Sigmoid colon (tissue), 7 donors: ENCODE results near the gene KIF5C. TPM values are rescaled to one million over a fixed set of nuclear protein-coding genes. Genes with fewer than 3 reads are reported as not detected.

Source experiments
- DNase-seq: peaks from one replicate; pipeline ENCODE4 v3.0.0-alpha.2; 2019
- H3K27ac ChIP-seq, 4 donors: fragments of 200-600 bp; sonication (generic); one replicate each; pipeline ENCODE4 v1.5.1; 2016 to 2019; ENCODE audit warnings: mild to moderate bottlenecking in 1 of 4
- H3K27me3 ChIP-seq, 3 donors: fragments of 200-600 bp; sonication (generic); one replicate each; pipeline ENCODE4 v1.5.1; 2019; ENCODE audit warnings: mild to moderate bottlenecking in 1 of 3
- H3K36me3 ChIP-seq, 4 donors: fragments of 200-600 bp; sonication (generic); one replicate each; pipeline ENCODE4 v1.5.1; 2016 to 2019
- H3K4me1 ChIP-seq, 4 donors: fragments of 200-600 bp; sonication (generic); one replicate each; pipeline ENCODE4 v1.5.1; 2017 to 2019
- H3K4me3 ChIP-seq, 4 donors: fragments of 200-600 bp; sonication (generic); one replicate each; pipeline ENCODE4 v1.5.1; 2017 to 2019; ENCODE audit warnings: mild to moderate bottlenecking in 2 of 4, moderate library complexity in 1 of 4
- H3K9me3 ChIP-seq, 4 donors: fragments of 200-600 bp in 3 of 4; sonication (generic) in 3 of 4; one replicate each; pipeline versions ENCODE4 v1.5.1 to v1.6.1; 2013 to 2019
- EP300 ChIP-seq, 4 donors: sonication (generic); formaldehyde crosslinking; IDR thresholded peaks; one replicate each; pipeline ENCODE4 v1.6.1; 2017; ENCODE audit warnings: antibody characterized with exemption in 4 of 4
- POLR2A ChIP-seq, 2 donors: fragments of 450-650 bp; IDR thresholded peaks; one replicate each; pipeline ENCODE4 v1.6.1; 2016; ENCODE audit warnings: antibody characterized with exemption in 2 of 2, mild to moderate bottlenecking in 2 of 2, moderate library complexity in 2 of 2
- POLR2AphosphoS5 ChIP-seq, 4 donors: sonication (generic); formaldehyde crosslinking; IDR thresholded peaks; one replicate each; pipeline ENCODE4 v1.6.1; 2017; ENCODE audit warnings: antibody characterized with exemption in 4 of 4
- WGBS, 2 donors: extraction: QIAGEN DNeasy Blood & Tissue Kit; methylation state at CpG; one replicate each; pipeline ENCODE4 v1.1.7; 2013; 5-methylcytosine and 5-hydroxymethylcytosine counted together
- intact Hi-C: fragments of 100-400 bp; cut with DNase I; formaldehyde crosslinking; loops from one replicate; pipeline ENCODE4 v1.15.1; 2023
- polyA plus RNA-seq, 3 donors: library from polyadenylated mRNA; stranded (reverse); fragments of 200-250 nt; gene quantifications; one replicate each; pipeline ENCODE4 v1.2.3, GENCODE V29; 2013
- total RNA-seq, 4 donors: library from RNA; depleted of rRNA; stranded (reverse); fragments of >200 nt; gene quantifications; one replicate each; pipeline ENCODE4 v1.1.0, GENCODE V29; 2016
- TF ChIP-seq, protein P1 (sequence below), 4 experiments: fragments of 450-650 bp in 3 of 4; fragments of 200-600 bp in 1 of 4; IDR thresholded peaks; one replicate each; pipeline ENCODE4 v1.5.1; 2016 to 2019; ENCODE audit warnings: antibody characterized with exemption in 4 of 4, mild to moderate bottlenecking in 3 of 4, moderate library complexity in 2 of 4
- donor health status: healthy with polysubstance abuse.
- donor health status: Bipolar disorder and iron deficiency.
- donor health status: healthy.

KIF5C gene
- total and polyA plus RNA-seq, 7 donors, result 0.23 to 11.1 (median 7.3) TPM

DNA sequence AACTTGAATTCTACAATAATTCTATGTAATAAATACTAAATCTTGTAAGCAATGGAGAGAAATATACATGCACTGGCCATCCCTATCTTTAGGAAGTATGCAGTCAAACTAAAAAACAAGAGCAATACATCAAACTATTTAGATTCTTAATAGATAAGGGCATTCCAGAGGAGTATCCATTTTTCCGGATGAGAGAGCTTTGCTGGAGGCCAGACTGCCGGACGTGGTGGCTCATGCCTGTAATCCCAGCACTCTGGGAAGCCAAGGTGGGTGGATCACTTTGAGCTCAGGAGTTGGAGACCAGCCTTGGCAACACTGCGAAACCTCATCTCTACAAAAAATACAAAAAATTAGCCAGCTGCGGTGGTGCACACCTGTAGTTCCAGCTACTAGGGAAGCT, 60.8 kb downstream of the KIF5C start:
- TF ChIP-seq, protein P1, sequence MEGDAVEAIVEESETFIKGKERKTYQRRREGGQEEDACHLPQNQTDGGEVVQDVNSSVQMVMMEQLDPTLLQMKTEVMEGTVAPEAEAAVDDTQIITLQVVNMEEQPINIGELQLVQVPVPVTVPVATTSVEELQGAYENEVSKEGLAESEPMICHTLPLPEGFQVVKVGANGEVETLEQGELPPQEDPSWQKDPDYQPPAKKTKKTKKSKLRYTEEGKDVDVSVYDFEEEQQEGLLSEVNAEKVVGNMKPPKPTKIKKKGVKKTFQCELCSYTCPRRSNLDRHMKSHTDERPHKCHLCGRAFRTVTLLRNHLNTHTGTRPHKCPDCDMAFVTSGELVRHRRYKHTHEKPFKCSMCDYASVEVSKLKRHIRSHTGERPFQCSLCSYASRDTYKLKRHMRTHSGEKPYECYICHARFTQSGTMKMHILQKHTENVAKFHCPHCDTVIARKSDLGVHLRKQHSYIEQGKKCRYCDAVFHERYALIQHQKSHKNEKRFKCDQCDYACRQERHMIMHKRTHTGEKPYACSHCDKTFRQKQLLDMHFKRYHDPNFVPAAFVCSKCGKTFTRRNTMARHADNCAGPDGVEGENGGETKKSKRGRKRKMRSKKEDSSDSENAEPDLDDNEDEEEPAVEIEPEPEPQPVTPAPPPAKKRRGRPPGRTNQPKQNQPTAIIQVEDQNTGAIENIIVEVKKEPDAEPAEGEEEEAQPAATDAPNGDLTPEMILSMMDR (IDR thresholded peaks at IDR 0.05), result no peak
- TF ChIP-seq POLR2A (IDR thresholded peaks at IDR 0.05), result no peak
- no peak for TF ChIP-seq EP300 (IDR thresholded peaks at IDR 0.05)
- TF ChIP-seq POLR2AphosphoS5 (IDR thresholded peaks at IDR 0.05), result no peak
- no peak for DNase-seq
- H3K27ac ChIP-seq, result no peak overlapping the region
- H3K4me1 ChIP-seq, result no peaks in the 10 kb centered on the region
- H3K4me3 ChIP-seq, result no peak overlapping the region
- H3K9me3 ChIP-seq, result no peaks in the 10 kb centered on the region
- no peaks in the 10 kb centered on the region for H3K27me3 ChIP-seq
- intact Hi-C loops, result no loop called here
- 72 to 83% methylated on average over 5 of the region's 5 CpGs for WGBS, 2 donors
- H3K36me3 ChIP-seq, result no peaks in the 10 kb centered on the region

DNA sequence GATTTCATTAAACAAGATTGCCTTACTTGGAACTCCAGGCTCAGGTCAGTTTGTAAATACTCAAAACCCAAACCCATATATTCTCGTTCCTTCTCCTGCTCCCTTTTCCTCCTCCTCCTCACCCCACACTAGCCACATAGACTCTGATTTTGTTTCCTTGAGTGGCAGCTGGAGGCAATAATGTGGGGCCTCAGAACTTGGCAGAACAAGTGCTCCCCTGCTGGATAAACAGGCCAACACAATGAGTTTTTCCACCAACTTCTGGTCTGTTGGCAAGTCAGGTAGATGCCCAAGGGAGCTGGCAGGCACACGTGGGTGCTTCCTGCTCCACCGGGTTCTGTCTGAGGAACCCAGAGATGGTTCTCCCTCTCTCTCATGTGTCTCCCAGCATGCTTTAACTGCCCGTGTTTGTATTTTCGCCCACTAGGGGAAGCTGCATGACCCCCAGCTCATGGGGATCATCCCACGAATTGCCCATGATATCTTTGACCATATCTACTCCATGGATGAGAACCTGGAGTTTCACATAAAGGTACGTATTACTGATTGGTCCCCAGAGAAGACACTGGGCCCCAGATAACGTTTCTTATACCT, 61.9 kb downstream of the KIF5C start:
- H3K4me1 ChIP-seq, result no peaks in the 10 kb centered on the region
- TF ChIP-seq EP300 (IDR thresholded peaks at IDR 0.05) (no peak), POLR2A (IDR thresholded peaks at IDR 0.05) (no peak), POLR2AphosphoS5 (IDR thresholded peaks at IDR 0.05) (no peak)
- TF ChIP-seq, protein P1 (IDR thresholded peaks at IDR 0.05), result no peak
- no peak overlapping the region for H3K4me3 ChIP-seq
- intact Hi-C loops, result no loop called here
- no peaks in the 10 kb centered on the region for H3K9me3 ChIP-seq
- 70 to 81% methylated on average over 8 of the region's 8 CpGs for WGBS, 2 donors
- no peak overlapping the region for H3K27ac ChIP-seq
- no peaks in the 10 kb centered on the region for H3K36me3 ChIP-seq
- H3K27me3 ChIP-seq, result no peaks in the 10 kb centered on the region
- DNase-seq, result no peak

GRCh38 chr2:148939271-148939670, 64.2 kb downstream of the KIF5C start:
- Histone ChIP-seq H3K36me3 (no peaks in the 10 kb centered on the region), H3K9me3 (no peaks in the 10 kb centered on the region), H3K4me3 (no peak overlapping the region), H3K27ac (no peak overlapping the region), H3K4me1 (no peaks in the 10 kb centered on the region), H3K27me3 (no peaks in the 10 kb centered on the region)
- intact Hi-C loops, result no loop called here
- DNase-seq, result no peak
- TF ChIP-seq, protein P1 (IDR thresholded peaks at IDR 0.05), result no peak
- TF ChIP-seq EP300 (IDR thresholded peaks at IDR 0.05) (no peak), POLR2A (IDR thresholded peaks at IDR 0.05) (no peak), POLR2AphosphoS5 (IDR thresholded peaks at IDR 0.05) (no peak)

DNA sequence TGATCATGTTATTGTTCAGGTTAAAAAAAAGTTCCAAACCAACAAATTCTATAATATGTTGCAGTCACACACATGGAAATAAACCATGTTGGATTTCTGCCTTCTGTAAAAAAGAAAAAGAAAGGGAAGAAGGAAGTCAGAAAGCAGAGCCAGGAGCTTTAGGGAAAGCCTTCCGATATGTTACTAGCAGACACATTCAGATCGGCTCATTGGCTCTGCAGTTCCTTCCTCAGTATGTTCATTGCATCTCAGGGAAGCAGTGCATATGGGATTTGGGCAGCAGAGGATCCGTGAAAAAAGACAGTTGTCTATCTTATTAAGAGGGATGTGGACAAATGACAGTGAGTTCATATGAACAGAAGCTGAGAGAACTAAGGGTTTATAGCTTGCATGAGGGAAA, 68.1 kb downstream of the KIF5C start:
- no peak overlapping the region for H3K27ac ChIP-seq
- DNase-seq, result no peak
- peaks cover 0 to 3% (median 0%) of the 10 kb centered on the region in 4 donors for H3K9me3 ChIP-seq
- no peak overlapping the region for H3K4me3 ChIP-seq
- intact Hi-C loops, result no loop called here
- H3K27me3 ChIP-seq, result no peaks in the 10 kb centered on the region
- 86 to 88% methylated on average over 3 of the region's 3 CpGs for WGBS, 2 donors
- no peaks in the 10 kb centered on the region for H3K4me1 ChIP-seq
- H3K36me3 ChIP-seq, result no peaks in the 10 kb centered on the region
- no peak for TF ChIP-seq POLR2AphosphoS5 (IDR thresholded peaks at IDR 0.05)
- no peak for TF ChIP-seq EP300 (IDR thresholded peaks at IDR 0.05)
- TF ChIP-seq, protein P1 (IDR thresholded peaks at IDR 0.05), result no peak
- no peak for TF ChIP-seq POLR2A (IDR thresholded peaks at IDR 0.05)

GRCh38 chr2:148944536-148944935, 69.5 kb downstream of the KIF5C start:
- no peaks in the 10 kb centered on the region for H3K27me3 ChIP-seq
- no peak for DNase-seq
- peaks cover 0 to 3% (median 0%) of the 10 kb centered on the region in 4 donors for H3K9me3 ChIP-seq
- no peak overlapping the region for H3K27ac ChIP-seq
- no peak overlapping the region for H3K4me3 ChIP-seq
- 67 to 82% methylated on average over 4 of the region's 4 CpGs for WGBS, 2 donors
- no peaks in the 10 kb centered on the region for H3K4me1 ChIP-seq
- intact Hi-C loops, result no loop called here
- no peak for TF ChIP-seq EP300 (IDR thresholded peaks at IDR 0.05)
- TF ChIP-seq, protein P1 (IDR thresholded peaks at IDR 0.05), result no peak
- TF ChIP-seq POLR2AphosphoS5 (IDR thresholded peaks at IDR 0.05), result no peak
- no peak for TF ChIP-seq POLR2A (IDR thresholded peaks at IDR 0.05)
- no peaks in the 10 kb centered on the region for H3K36me3 ChIP-seq
